Fibroblast of lung (primary cell): ENCODE results near the gene SIGLEC6.

Source experiments
- EZH2 ChIP-seq: IDR thresholded peaks from 2 replicates; pipeline ENCODE4 v1.5.1; 2012; ENCODE audit warnings: low read length, control low read depth, mild to moderate bottlenecking; ENCODE audit errors: missing control alignments
- TF ChIP-seq, protein P1 (sequence below), 2 donors: IDR thresholded peaks in 1 of 2; conservative IDR thresholded peaks in 1 of 2; 1 replicate in 1 of 2; 2 replicates in 1 of 2; pipeline ENCODE4 v1.5.1; 2011 to 2012; ENCODE audit warnings: low read length in 2 of 2, control low read depth in 1 of 2, inconsistent platforms in 1 of 2, low read depth in 1 of 2, mild to moderate bottlenecking in 1 of 2

DNA sequence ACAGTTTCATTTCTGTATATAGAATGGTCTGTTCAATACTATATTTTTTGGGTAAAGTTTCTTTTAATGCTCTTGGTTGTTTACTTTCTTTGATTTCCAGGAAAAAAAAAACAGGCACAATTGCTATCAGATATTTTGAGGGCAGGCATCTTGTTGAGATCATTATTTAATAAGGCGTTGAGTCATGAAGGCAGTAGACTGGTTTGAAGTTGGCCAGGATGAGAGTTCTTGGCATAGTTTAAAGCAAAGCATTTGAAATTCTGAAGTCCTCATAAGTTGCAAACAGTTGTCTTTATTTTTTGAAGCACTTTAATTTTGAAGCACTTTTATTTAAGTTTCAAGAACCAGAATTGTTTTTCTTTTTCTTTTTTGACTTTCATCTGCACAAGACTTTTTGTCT, 37.0 kb upstream of the SIGLEC6 start:
- no peak for TF ChIP-seq EZH2
- TF ChIP-seq, protein P1, sequence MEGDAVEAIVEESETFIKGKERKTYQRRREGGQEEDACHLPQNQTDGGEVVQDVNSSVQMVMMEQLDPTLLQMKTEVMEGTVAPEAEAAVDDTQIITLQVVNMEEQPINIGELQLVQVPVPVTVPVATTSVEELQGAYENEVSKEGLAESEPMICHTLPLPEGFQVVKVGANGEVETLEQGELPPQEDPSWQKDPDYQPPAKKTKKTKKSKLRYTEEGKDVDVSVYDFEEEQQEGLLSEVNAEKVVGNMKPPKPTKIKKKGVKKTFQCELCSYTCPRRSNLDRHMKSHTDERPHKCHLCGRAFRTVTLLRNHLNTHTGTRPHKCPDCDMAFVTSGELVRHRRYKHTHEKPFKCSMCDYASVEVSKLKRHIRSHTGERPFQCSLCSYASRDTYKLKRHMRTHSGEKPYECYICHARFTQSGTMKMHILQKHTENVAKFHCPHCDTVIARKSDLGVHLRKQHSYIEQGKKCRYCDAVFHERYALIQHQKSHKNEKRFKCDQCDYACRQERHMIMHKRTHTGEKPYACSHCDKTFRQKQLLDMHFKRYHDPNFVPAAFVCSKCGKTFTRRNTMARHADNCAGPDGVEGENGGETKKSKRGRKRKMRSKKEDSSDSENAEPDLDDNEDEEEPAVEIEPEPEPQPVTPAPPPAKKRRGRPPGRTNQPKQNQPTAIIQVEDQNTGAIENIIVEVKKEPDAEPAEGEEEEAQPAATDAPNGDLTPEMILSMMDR (conservative IDR thresholded peaks at IDR 0.05 in 1 of 2, IDR thresholded peaks at IDR 0.05 in 1 of 2; ENCODE audit: low read depth in 1 of 2, low read length in 2 of 2) = no peak
